ENCODE results near the gene SRMS. TPM values are rescaled to one million over a fixed set of nuclear protein-coding genes. Genes with fewer than 3 reads are reported as not detected.

SRMS gene
- total RNA-seq, 8 experiments from 2014 or later: 0.11 to 0.27 TPM; not detected in 6

- H3K4me1 ChIP-seq (replicated peaks in 1 of 2): peaks cover 0 to 3% of the 10 kb centered on the region in 2 donors
- no peak overlapping the region for H3K27ac ChIP-seq
- 68 to 100% (median 87%) methylated on average over 1 to 8 of the region's 19 CpGs; no CpG with 5 or more reads in 1 of the 10 experiments for WGBS, 10 experiments
- no peak for ATAC-seq (replicated peaks in 6 of 8)
- in situ Hi-C loops (cut with MboI; ENCODE audit: low pct_unique_long_range_greater_than_20kb in 2 of 9, low sequenced_read_pairs in 9 of 9, unreplicated experiment in 9 of 9): no loop called here
- H3K4me3 ChIP-seq: no peak overlapping the region
Measured at GRCh38 chr20:63587776-63588591, 40.4 kb upstream of the SRMS start.

GRCh38 chr20:63587256-63587655, 39.7 kb upstream of the SRMS start:
- in situ Hi-C loops (cut with MboI; ENCODE audit: low pct_unique_long_range_greater_than_20kb in 2 of 9, low sequenced_read_pairs in 9 of 9, unreplicated experiment in 9 of 9): no loop called here
- Histone ChIP-seq H3K4me3 (no peak overlapping the region), H3K27ac (no peak overlapping the region), H3K4me1 (replicated peaks in 1 of 2) (peaks cover 3% of the 10 kb centered on the region in 2 donors)
- WGBS, 10 experiments: 90 to 100% (median 95%) methylated on average over 3 to 5 of the region's 12 CpGs; no CpG with 5 or more reads in 6 of the 10 experiments
- ATAC-seq (replicated peaks in 6 of 8): no peak

- 81 to 100% (median 82%) methylated on average over 2 to 6 of the region's 17 CpGs; no CpG with 5 or more reads in 5 of the 10 experiments for WGBS, 10 experiments
- Histone ChIP-seq H3K4me1 (replicated peaks in 1 of 2) (peaks cover 3% of the 10 kb centered on the region in 2 donors), H3K4me3 (no peak overlapping the region), H3K27ac (no peak overlapping the region)
- in situ Hi-C loops (cut with MboI; ENCODE audit: low pct_unique_long_range_greater_than_20kb in 2 of 9, low sequenced_read_pairs in 9 of 9, unreplicated experiment in 9 of 9): no loop called here
- ATAC-seq (replicated peaks in 6 of 8): no peak
Measured at GRCh38 chr20:63586797-63587196, 39.2 kb upstream of the SRMS start.

- Histone ChIP-seq H3K4me1 (replicated peaks in 1 of 2) (peaks cover 3 to 5% of the 10 kb centered on the region in 2 donors), H3K4me3 (no peak overlapping the region), H3K27ac (no peak overlapping the region)
- 20 to 83% (median 71%) methylated on average over 1 to 14 of the region's 22 CpGs; no CpG with 5 or more reads in 4 of the 10 experiments for WGBS, 10 experiments
- ATAC-seq (replicated peaks in 6 of 8): peak in 1 of 8 experiments; percentile 4
- in situ Hi-C loops (cut with MboI; ENCODE audit: low pct_unique_long_range_greater_than_20kb in 2 of 9, low sequenced_read_pairs in 9 of 9, unreplicated experiment in 9 of 9): no loop called here
Measured at GRCh38 chr20:63585616-63586565, 38.3 kb upstream of the SRMS start.

GRCh38 chr20:63582382-63583063, 35.0 kb upstream of the SRMS start:
- in situ Hi-C loops (cut with MboI; ENCODE audit: low pct_unique_long_range_greater_than_20kb in 2 of 9, low sequenced_read_pairs in 9 of 9, unreplicated experiment in 9 of 9): no loop called here
- no peak overlapping the region for H3K4me3 ChIP-seq
- WGBS, 10 experiments: 29 to 100% (median 81%) methylated on average over 1 to 21 of the region's 23 CpGs; no CpG with 5 or more reads in 2 of the 10 experiments
- H3K4me1 ChIP-seq (replicated peaks in 1 of 2): peaks cover 13 to 18% of the 10 kb centered on the region in 2 donors
- no peak overlapping the region for H3K27ac ChIP-seq
- ATAC-seq (replicated peaks in 6 of 8): no peak

GRCh38 chr20:63580796-63581461, 33.4 kb upstream of the SRMS start:
- no peak overlapping the region for H3K4me3 ChIP-seq
- in situ Hi-C loops (cut with MboI; ENCODE audit: low pct_unique_long_range_greater_than_20kb in 2 of 9, low sequenced_read_pairs in 9 of 9, unreplicated experiment in 9 of 9): no loop called here
- peak in 7 of 8 experiments; percentile 50 to 78 (median 59) for ATAC-seq (replicated peaks in 6 of 8)
- H3K4me1 ChIP-seq (replicated peaks in 1 of 2): peaks cover 13 to 18% of the 10 kb centered on the region in 2 donors
- no peak overlapping the region for H3K27ac ChIP-seq
- WGBS, 10 experiments: 38 to 100% (median 40%) methylated on average over 1 to 5 of the region's 12 CpGs; no CpG with 5 or more reads in 7 of the 10 experiments

- H3K4me1 ChIP-seq (replicated peaks in 1 of 2): peaks cover 13 to 21% of the 10 kb centered on the region in 2 donors
- no peak overlapping the region for H3K4me3 ChIP-seq
- peak overlapping the region in 1 of 2 donors; percentile 43 for H3K27ac ChIP-seq
- in situ Hi-C loops (cut with MboI; ENCODE audit: low pct_unique_long_range_greater_than_20kb in 2 of 9, low sequenced_read_pairs in 9 of 9, unreplicated experiment in 9 of 9): no loop called here
- WGBS, 10 experiments: 59 to 100% (median 95%) methylated on average over 1 to 11 of the region's 19 CpGs; no CpG with 5 or more reads in 4 of the 10 experiments
- ATAC-seq (replicated peaks in 6 of 8): peak; percentile 10 to 88 (median 76)
Measured at GRCh38 chr20:63579017-63579694, 31.6 kb upstream of the SRMS start.

- Histone ChIP-seq H3K4me1 (replicated peaks in 1 of 2) (peaks cover 13 to 21% of the 10 kb centered on the region in 2 donors), H3K4me3 (no peak overlapping the region), H3K27ac (peak overlapping the region in 1 of 2 donors; percentile 43)
- WGBS, 10 experiments: 20 to 100% (median 80%) methylated on average over 1 to 18 of the region's 26 CpGs; no CpG with 5 or more reads in 1 of the 10 experiments
- in situ Hi-C loops (cut with MboI; ENCODE audit: low pct_unique_long_range_greater_than_20kb in 2 of 9, low sequenced_read_pairs in 9 of 9, unreplicated experiment in 9 of 9): no loop called here
- no peak for ATAC-seq (replicated peaks in 6 of 8)
Measured at GRCh38 chr20:63578224-63579016, 30.9 kb upstream of the SRMS start.

- Histone ChIP-seq H3K27ac (no peak overlapping the region), H3K4me1 (replicated peaks in 1 of 2) (peaks cover 10 to 23% of the 10 kb centered on the region in 2 donors), H3K4me3 (no peak overlapping the region)
- no peak for ATAC-seq (replicated peaks in 6 of 8)
- in situ Hi-C loops (cut with MboI; ENCODE audit: low pct_unique_long_range_greater_than_20kb in 2 of 9, low sequenced_read_pairs in 9 of 9, unreplicated experiment in 9 of 9): no loop called here
- 77 to 100% (median 85%) methylated on average over 2 to 9 of the region's 19 CpGs; no CpG with 5 or more reads in 5 of the 10 experiments for WGBS, 10 experiments
Measured at GRCh38 chr20:63577317-63577894, 29.9 kb upstream of the SRMS start.

GRCh38 chr20:63576311-63576710, 28.8 kb upstream of the SRMS start:
- in situ Hi-C loops (cut with MboI; ENCODE audit: low pct_unique_long_range_greater_than_20kb in 2 of 9, low sequenced_read_pairs in 9 of 9, unreplicated experiment in 9 of 9): no loop called here
- Histone ChIP-seq H3K4me3 (no peak overlapping the region), H3K4me1 (replicated peaks in 1 of 2) (peaks cover 10 to 23% of the 10 kb centered on the region in 2 donors), H3K27ac (no peak overlapping the region)
- 10 to 100% (median 83%) methylated on average over 2 to 7 of the region's 7 CpGs for WGBS, 10 experiments
- ATAC-seq (replicated peaks in 6 of 8): no peak

Measured in motor neuron (in vitro differentiated cells).